HepG2 (cell line): ENCODE data around the gene GRIK4. TPM values are rescaled to one million over a fixed set of nuclear protein-coding genes. Genes with fewer than 3 reads are reported as not detected.

Experiments used
- ATAC-seq: fragments of 200-7000 bp; cut with Tn5 transposase; 3 replicates; pipeline ENCODE4 v1.9.1; 2020; ENCODE audit warnings: mild to moderate bottlenecking, moderate library complexity
- BruUV-seq: library from RNA; stranded (reverse); fragments of 400-500 nt; replicated peaks from 2 replicates; lab custom pipeline; 2021; lab: Mats Ljungman, UMichigan
- CTCF ChIA-PET: fragments of 300-600 bp; formaldehyde crosslinking; extraction: SDS; loops from one replicate; lab custom pipeline; 2021; ENCODE audit warnings: low total read pairs, inconsistent platforms, low intra/inter-chr PET ratio; lab: Yijun Ruan, JAX
- POLR2A ChIA-PET: fragments of 350-600 bp; sonication (Branson Sonifier 250); formaldehyde crosslinking; loops from one replicate; lab custom pipeline; 2020; ENCODE audit warnings: antibody characterized with exemption, inconsistent platforms; lab: Yijun Ruan, JAX
- DNase-seq: peaks from one replicate; pipeline ENCODE4 v3.0.0-alpha.2; 2015; ENCODE audit warnings: low spot score
- FAIRE-seq: peaks from 3 replicates; lab custom pipeline; 2011; peaks lifted over from hg19 to GRCh38; lab: Jason Lieb, UNC
- H2AFZ ChIP-seq: one replicate; pipeline ENCODE4 v1.6.1; 2011; ENCODE audit warnings: low read length, inconsistent platforms
- H3K27ac ChIP-seq: fragments of 300-600 bp; 3 replicates; pipeline ENCODE4 v1.8.0; 2011; ENCODE audit warnings: mixed run types, mild to moderate bottlenecking, mixed read lengths, low read length, inconsistent platforms; ENCODE audit not compliant: insufficient read depth; ENCODE audit errors: extremely low read length
- H3K27me3 ChIP-seq, 2 experiments: fragments of 200-600 bp in 1 of 2; 2 replicates in 1 of 2; 3 replicates in 1 of 2; pipeline versions ENCODE4 v1.6.0 to v1.8.0; 2011; ENCODE audit warnings: low read length in 2 of 2, mild to moderate bottlenecking in 2 of 2, moderate library complexity in 2 of 2, inconsistent platforms in 1 of 2; ENCODE audit not compliant: insufficient read depth in 2 of 2, control insufficient read depth in 1 of 2
- H3K36me3 ChIP-seq, 2 experiments: fragments of 200-600 bp in 1 of 2; replicated peaks in 1 of 2; 2 replicates in 1 of 2; 3 replicates in 1 of 2; pipeline versions ENCODE4 v1.5.1 to v1.8.0; 2011; ENCODE audit warnings: low read length in 2 of 2, inconsistent platforms in 1 of 2; ENCODE audit not compliant: insufficient read depth in 2 of 2, control insufficient read depth in 1 of 2
- H3K4me1 ChIP-seq: 2 replicates; pipeline ENCODE4 v1.5.1; 2012; ENCODE audit warnings: low read length, inconsistent platforms; ENCODE audit not compliant: insufficient read depth
- H3K4me2 ChIP-seq: 2 replicates; pipeline ENCODE4 v1.6.0; 2011; ENCODE audit warnings: low read depth, low read length, inconsistent platforms
- H3K4me3 ChIP-seq, 3 experiments: fragments of 200-600 bp in 1 of 3; sonication (generic), shearing (Covaris generic) in 1 of 3; replicated peaks in 1 of 3; 2 replicates each; pipeline ENCODE4 v1.5.1; 2011 to 2016; ENCODE audit warnings: low read length in 3 of 3, inconsistent platforms in 2 of 3, low read depth in 2 of 3, mild to moderate bottlenecking in 2 of 3, control low read depth in 1 of 3, mixed read lengths in 1 of 3; ENCODE audit not compliant: insufficient read depth in 1 of 3
- H3K79me2 ChIP-seq: one replicate; pipeline ENCODE4 v1.6.1; 2011; ENCODE audit warnings: low read length, inconsistent platforms; ENCODE audit not compliant: insufficient read depth
- H3K9ac ChIP-seq: 2 replicates; pipeline ENCODE4 v1.6.0; 2011; ENCODE audit warnings: mild to moderate bottlenecking, low read depth, low read length, inconsistent platforms; ENCODE audit not compliant: insufficient read depth
- H3K9me3 ChIP-seq: 2 replicates; pipeline ENCODE4 v1.5.1; 2012; ENCODE audit warnings: mild to moderate bottlenecking, low read length
- H4K20me1 ChIP-seq: 2 replicates; pipeline ENCODE4 v1.6.0; 2011; ENCODE audit warnings: inconsistent platforms, mild to moderate bottlenecking, low read length, moderate library complexity; ENCODE audit not compliant: insufficient read depth
- HINFP ChIP-seq: sonication (generic); formaldehyde crosslinking; IDR thresholded peaks from 2 replicates; pipeline ENCODE4 v1.4.0; 2020; ENCODE audit warnings: low read depth, mild to moderate bottlenecking, missing genetic modification reagents
- PRDM4 ChIP-seq: sonication (generic); formaldehyde crosslinking; IDR thresholded peaks from 2 replicates; pipeline ENCODE4 v1.9.0; 2021; ENCODE audit warnings: missing genetic modification reagents, borderline replicate concordance
- SP1 ChIP-seq, 2 experiments: fragments of 450-650 bp in 1 of 2; sonication (generic) in 1 of 2; formaldehyde crosslinking in 1 of 2; IDR thresholded peaks; 2 replicates each; pipeline versions ENCODE4 v1.4.0 to v1.6.1; 2016 to 2020; ENCODE audit warnings: missing genetic modification reagents in 1 of 2
- TFDP2 ChIP-seq: sonication (generic); formaldehyde crosslinking; IDR thresholded peaks from 2 replicates; pipeline ENCODE4 v1.4.0; 2020; ENCODE audit warnings: missing genetic modification reagents
- ZBTB39 ChIP-seq: sonication (generic); formaldehyde crosslinking; IDR thresholded peaks from 2 replicates; pipeline ENCODE4 v1.5.0; 2020; ENCODE audit warnings: missing genetic modification reagents
- ZFP62 ChIP-seq: sonication (generic); formaldehyde crosslinking; IDR thresholded peaks from 2 replicates; pipeline ENCODE4 v1.4.0; 2020; ENCODE audit warnings: missing genetic modification reagents
- ZNF205 ChIP-seq: IDR thresholded peaks from 2 replicates; pipeline ENCODE4 v1.6.1; 2018; ENCODE audit warnings: missing biosample characterization, missing genetic modification reagents
- ZNF276 ChIP-seq: sonication (generic); formaldehyde crosslinking; IDR thresholded peaks from 2 replicates; pipeline ENCODE4 v1.4.0; 2020; ENCODE audit warnings: mild to moderate bottlenecking, low read depth, missing genetic modification reagents
- ZNF33A ChIP-seq: sonication (generic); formaldehyde crosslinking; IDR thresholded peaks from 2 replicates; pipeline ENCODE4 v1.5.1; 2020; ENCODE audit warnings: missing genetic modification reagents, mild to moderate bottlenecking, moderate library complexity, borderline replicate concordance
- ZSCAN25 ChIP-seq: sonication (generic); formaldehyde crosslinking; IDR thresholded peaks from 2 replicates; pipeline ENCODE4 v1.8.0; 2022; ENCODE audit warnings: mild to moderate bottlenecking, missing genetic modification reagents
- WGBS: methylation state at CpG from one replicate; pipeline ENCODE4 v1.1.6; 2017; ENCODE audit warnings: low lambda C conversion rate; 5-methylcytosine and 5-hydroxymethylcytosine counted together
- in situ Hi-C: cut with HindIII; loops from 2 replicates; pipeline ENCODE4 v1.10.0; 2017; ENCODE audit warnings: low pct_unique_long_range_greater_than_20kb; ENCODE audit not compliant: extremely low pct_ligation_motif_present
- intact Hi-C: fragments of 100-400 bp; cut with micrococcal nuclease; formaldehyde crosslinking; loops from one replicate; pipeline ENCODE4 v1.10.0; 2022; ENCODE audit not compliant: unreplicated experiment
- polyA plus RNA-seq, 8 experiments: library from polyadenylated mRNA; depleted of rRNA in 3 of 8; stranded (reverse) in 7 of 8; unstranded in 1 of 8; fragments of >200 nt; fragmentation: Illumina TruSeq in 4 of 8; extraction: Trizol in 4 of 8; gene quantifications; 2 replicates each; pipeline versions ENCODE4 v1.2.1 to v1.2.3, GENCODE V29; 2011 to 2016; ENCODE audit warnings: low read depth in 4 of 8, missing spikeins in 1 of 8, mixed read lengths in 1 of 8; ENCODE audit not compliant: insufficient read depth in 1 of 8
- total RNA-seq, 5 experiments: library from RNA; depleted of rRNA; stranded (reverse); fragments of >200 nt; fragmentation: Illumina TruSeq; extraction: Trizol; gene quantifications; 2 replicates each; pipeline ENCODE4 v1.2.3, GENCODE V29; 2016; ENCODE audit warnings: low read depth in 1 of 5

GRIK4 gene
- total and polyA plus RNA-seq, 2 of the 13 experiments (the other 11 are each of a cell fraction or from before 2014, with no cell fraction given): 0.04 to 0.07 TPM

- TF ChIP-seq ZBTB39 (CRISPR knock-in tag): no peak
Observed at GRCh38 chr11:120634706-120635105, 123.2 kb downstream of the GRIK4 start (continued).

- ChIA-PET CTCF (no interaction called here), POLR2A (no interaction called here)
- H3K9me3 ChIP-seq: no peaks in the 10 kb centered on the region
- DNase-seq: no peak
- no peak for FAIRE-seq
- in situ Hi-C loops (no loop called here), intact Hi-C loops (no loop called here)
- H3K9ac ChIP-seq: no peak overlapping the region
- no peaks in the 10 kb centered on the region for H3K79me2 ChIP-seq
- no peak overlapping the region for H3K4me3 ChIP-seq
- no peak overlapping the region for H3K4me2 ChIP-seq
- 25% methylated on average over 9 of the region's 9 CpGs for WGBS
- no peaks in the 10 kb centered on the region for H3K36me3 ChIP-seq
- H2AFZ ChIP-seq: no peak overlapping the region
- no peak overlapping the region for H3K27ac ChIP-seq
- H3K4me1 ChIP-seq: no peaks in the 10 kb centered on the region
- no TSS peak for BruUV-seq
- H4K20me1 ChIP-seq: no peaks in the 10 kb centered on the region
- ATAC-seq: no peak
- H3K27me3 ChIP-seq: peaks cover 0 to 8% of the 10 kb centered on the region in 2 experiments; a peak in 1 of 5 replicates
- no peak for TF ChIP-seq PRDM4
- TF ChIP-seq ZSCAN25 (CRISPR knock-in tag): no peak
- TF ChIP-seq ZNF33A (CRISPR knock-in tag): no peak
- TF ChIP-seq ZNF205 (CRISPR knock-in tag): no peak
- no peak for TF ChIP-seq ZNF276 (CRISPR knock-in tag)
- TF ChIP-seq TFDP2: no peak
- no peak for TF ChIP-seq HINFP (CRISPR knock-in tag)
- TF ChIP-seq SP1 (IDR thresholded peaks at IDR 0.05): no peak
- TF ChIP-seq SP1 (CRISPR knock-in tag; IDR thresholded peaks at IDR 0.05): no peak
- no peak for TF ChIP-seq ZFP62 (CRISPR knock-in tag)
Observed at GRCh38 chr11:120635136-120635810, 123.7 kb downstream of the GRIK4 start.
